Measurements from ENCODE around the gene UTS2B.

UTS2B gene

GRCh38 chr3:191353022-191353777 lies 22.9 kb upstream of the UTS2B start:
- TF ChIP-seq, protein P1, sequence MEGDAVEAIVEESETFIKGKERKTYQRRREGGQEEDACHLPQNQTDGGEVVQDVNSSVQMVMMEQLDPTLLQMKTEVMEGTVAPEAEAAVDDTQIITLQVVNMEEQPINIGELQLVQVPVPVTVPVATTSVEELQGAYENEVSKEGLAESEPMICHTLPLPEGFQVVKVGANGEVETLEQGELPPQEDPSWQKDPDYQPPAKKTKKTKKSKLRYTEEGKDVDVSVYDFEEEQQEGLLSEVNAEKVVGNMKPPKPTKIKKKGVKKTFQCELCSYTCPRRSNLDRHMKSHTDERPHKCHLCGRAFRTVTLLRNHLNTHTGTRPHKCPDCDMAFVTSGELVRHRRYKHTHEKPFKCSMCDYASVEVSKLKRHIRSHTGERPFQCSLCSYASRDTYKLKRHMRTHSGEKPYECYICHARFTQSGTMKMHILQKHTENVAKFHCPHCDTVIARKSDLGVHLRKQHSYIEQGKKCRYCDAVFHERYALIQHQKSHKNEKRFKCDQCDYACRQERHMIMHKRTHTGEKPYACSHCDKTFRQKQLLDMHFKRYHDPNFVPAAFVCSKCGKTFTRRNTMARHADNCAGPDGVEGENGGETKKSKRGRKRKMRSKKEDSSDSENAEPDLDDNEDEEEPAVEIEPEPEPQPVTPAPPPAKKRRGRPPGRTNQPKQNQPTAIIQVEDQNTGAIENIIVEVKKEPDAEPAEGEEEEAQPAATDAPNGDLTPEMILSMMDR (IDR thresholded peaks at IDR 0.05; ENCODE audit: low read length, missing control alignments), result no peak
- no peak for DNase-seq (ENCODE audit: low read depth)
- H3K4me3 ChIP-seq (replicated peaks; ENCODE audit: low read depth, low read length), result no peak overlapping the region

DNA sequence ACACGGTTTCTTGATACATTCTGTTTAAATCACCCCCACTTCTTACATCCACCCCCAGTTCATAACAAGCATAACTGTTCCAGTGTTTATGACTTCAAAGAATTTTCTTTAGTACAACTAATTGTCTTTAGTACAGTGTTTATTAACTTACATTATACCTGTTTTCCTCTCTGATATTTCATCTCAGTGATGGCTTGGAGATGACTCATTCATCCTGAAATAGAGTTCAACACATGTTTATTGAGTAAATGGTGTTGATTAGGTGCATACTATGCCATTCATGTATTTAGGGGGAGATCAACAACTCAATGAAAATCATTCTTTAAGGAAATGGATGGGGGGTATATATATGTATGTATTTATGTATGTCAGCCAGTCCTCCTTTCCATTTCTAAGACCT lies 21.7 kb upstream of the UTS2B start:
- no peak overlapping the region for H3K4me3 ChIP-seq (replicated peaks; ENCODE audit: low read depth, low read length)
- TF ChIP-seq, protein P1 (IDR thresholded peaks at IDR 0.05; ENCODE audit: low read length, missing control alignments), result no peak
- DNase-seq (ENCODE audit: low read depth), result no peak

GRCh38 chr3:191350396-191351090 lies 20.2 kb upstream of the UTS2B start:
- H3K4me3 ChIP-seq (replicated peaks; ENCODE audit: low read depth, low read length), result peak overlapping the region; percentile 34
- peak; percentile 80 for DNase-seq (ENCODE audit: low read depth)
- TF ChIP-seq, protein P1 (IDR thresholded peaks at IDR 0.05; ENCODE audit: low read length, missing control alignments), result no peak

DNA sequence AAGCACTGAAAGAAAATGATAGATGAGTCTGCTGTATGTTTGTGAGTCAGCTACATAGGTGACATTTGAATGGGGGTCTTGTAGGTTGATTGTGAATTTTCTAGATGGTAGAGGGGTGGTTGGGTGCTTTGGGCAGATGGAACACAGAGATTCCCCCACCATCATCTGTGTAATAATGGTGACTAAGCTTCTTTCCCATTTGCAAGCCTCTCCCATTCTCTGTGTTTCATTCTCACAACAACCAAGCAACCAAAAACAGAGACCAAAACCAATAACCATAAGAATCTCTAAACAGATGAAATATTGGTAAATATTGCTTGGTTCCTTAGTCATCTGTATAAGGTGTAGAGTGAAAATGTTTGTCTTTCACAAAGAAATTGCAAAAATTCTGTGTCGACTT lies 17.8 kb upstream of the UTS2B start:
- no peak overlapping the region for H3K4me3 ChIP-seq (replicated peaks; ENCODE audit: low read depth, low read length)
- TF ChIP-seq, protein P1 (IDR thresholded peaks at IDR 0.05; ENCODE audit: low read length, missing control alignments), result no peak
- DNase-seq (ENCODE audit: low read depth), result no peak

DNA sequence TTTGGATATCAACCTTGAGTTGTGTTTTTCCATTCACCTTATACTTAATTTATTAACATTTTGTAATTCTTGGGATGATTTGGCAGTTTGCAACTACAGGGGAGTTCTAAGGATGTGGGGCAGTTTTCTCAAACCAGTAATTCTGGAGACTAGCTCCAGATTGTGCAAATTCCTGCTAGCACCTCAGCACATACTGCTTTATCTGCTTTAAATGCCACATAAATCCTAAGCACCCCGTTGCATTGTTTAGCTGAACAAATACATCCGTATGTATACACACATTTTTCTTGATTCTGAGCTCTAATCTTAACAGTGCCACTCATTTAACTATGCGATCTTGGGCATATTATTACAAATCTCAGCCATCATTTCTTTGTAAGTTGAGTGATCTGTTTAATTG lies 16.9 kb upstream of the UTS2B start:
- TF ChIP-seq, protein P1 (IDR thresholded peaks at IDR 0.05; ENCODE audit: low read length, missing control alignments), result no peak
- H3K4me3 ChIP-seq (replicated peaks; ENCODE audit: low read depth, low read length), result no peak overlapping the region
- DNase-seq (ENCODE audit: low read depth), result no peak

DNA sequence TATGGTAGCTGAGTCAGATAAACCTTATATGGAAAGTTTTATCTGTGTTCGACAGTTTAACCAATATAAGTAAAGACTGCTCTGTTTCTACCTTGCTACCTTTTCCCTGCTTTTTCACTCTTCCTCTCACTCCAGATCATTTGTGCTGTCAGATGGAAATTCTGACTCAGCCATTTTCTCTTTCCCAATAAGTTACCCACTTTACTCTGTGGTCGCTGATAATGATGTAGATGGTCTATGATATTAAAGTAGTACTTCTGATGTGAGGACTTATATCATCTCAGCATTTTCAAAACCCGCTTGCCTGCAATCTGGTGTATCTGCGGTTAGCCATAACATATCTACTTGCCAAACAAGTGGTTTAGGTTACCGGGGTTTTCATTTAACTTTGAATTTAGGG lies 15.0 kb upstream of the UTS2B start:
- no peak overlapping the region for H3K4me3 ChIP-seq (replicated peaks; ENCODE audit: low read depth, low read length)
- TF ChIP-seq, protein P1 (IDR thresholded peaks at IDR 0.05; ENCODE audit: low read length, missing control alignments), result no peak
- no peak for DNase-seq (ENCODE audit: low read depth)

Data from fibroblast of pulmonary artery (primary cell).